ENCODE results near the gene ULBP2.
"Not testable (repeated sequence)": the region's sequence is repeated elsewhere in the genome, so short reads cannot be mapped to it uniquely, and the experiment has no call there.

GRCh38 chr6:149953390-149953789 lies 11.6 kb downstream of the ULBP2 start:
- TF ChIP-seq CTCF, POLR2A (IDR thresholded peaks at IDR 0.05): not testable (repeated sequence)
